Measurements from ENCODE around the gene DOCK9. TPM values are rescaled to one million over a fixed set of nuclear protein-coding genes. Genes with fewer than 3 reads are reported as not detected.

The DOCK9 gene
- total and polyA plus RNA-seq, 2 experiments from 2014 or later, result 16.4 to 38.9 TPM

GRCh38 chr13:98889419-98890085 is 88.3 kb downstream of the DOCK9 start:
- no peak overlapping the region for H3K27ac ChIP-seq
- no peak for TF ChIP-seq EZH2 (IDR thresholded peaks at IDR 0.05; ENCODE audit: borderline replicate concordance)
- TF ChIP-seq EZH2phosphoT487 (IDR thresholded peaks at IDR 0.05; ENCODE audit: low read depth, severe bottlenecking, unreplicated experiment), result no peak
- TF ChIP-seq, protein P1, sequence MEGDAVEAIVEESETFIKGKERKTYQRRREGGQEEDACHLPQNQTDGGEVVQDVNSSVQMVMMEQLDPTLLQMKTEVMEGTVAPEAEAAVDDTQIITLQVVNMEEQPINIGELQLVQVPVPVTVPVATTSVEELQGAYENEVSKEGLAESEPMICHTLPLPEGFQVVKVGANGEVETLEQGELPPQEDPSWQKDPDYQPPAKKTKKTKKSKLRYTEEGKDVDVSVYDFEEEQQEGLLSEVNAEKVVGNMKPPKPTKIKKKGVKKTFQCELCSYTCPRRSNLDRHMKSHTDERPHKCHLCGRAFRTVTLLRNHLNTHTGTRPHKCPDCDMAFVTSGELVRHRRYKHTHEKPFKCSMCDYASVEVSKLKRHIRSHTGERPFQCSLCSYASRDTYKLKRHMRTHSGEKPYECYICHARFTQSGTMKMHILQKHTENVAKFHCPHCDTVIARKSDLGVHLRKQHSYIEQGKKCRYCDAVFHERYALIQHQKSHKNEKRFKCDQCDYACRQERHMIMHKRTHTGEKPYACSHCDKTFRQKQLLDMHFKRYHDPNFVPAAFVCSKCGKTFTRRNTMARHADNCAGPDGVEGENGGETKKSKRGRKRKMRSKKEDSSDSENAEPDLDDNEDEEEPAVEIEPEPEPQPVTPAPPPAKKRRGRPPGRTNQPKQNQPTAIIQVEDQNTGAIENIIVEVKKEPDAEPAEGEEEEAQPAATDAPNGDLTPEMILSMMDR (IDR thresholded peaks at IDR 0.05; ENCODE audit: poor library complexity), result no peak
- H2AFZ ChIP-seq, result no peak overlapping the region
- H3K4me3 ChIP-seq, result no peak overlapping the region
- peaks cover 12% of the 10 kb centered on the region for H3K4me1 ChIP-seq (ENCODE audit: insufficient read depth)
- no peaks in the 10 kb centered on the region for H3K36me3 ChIP-seq (replicated peaks; ENCODE audit: insufficient read depth, low read depth)
- H3K9me3 ChIP-seq (ENCODE audit: low read depth), result no peaks in the 10 kb centered on the region
- no peak for DNase-seq (ENCODE audit: low spot score)
- no peak overlapping the region for H3K4me2 ChIP-seq
- H3K27me3 ChIP-seq, result no peaks in the 10 kb centered on the region
- H3K9me2 ChIP-seq (replicated peaks; ENCODE audit: insufficient read depth), result no peaks in the 10 kb centered on the region
- no peaks in the 10 kb centered on the region for H4K20me1 ChIP-seq (ENCODE audit: insufficient read depth, poor library complexity, severe bottlenecking)
- no peaks in the 10 kb centered on the region for H3K79me2 ChIP-seq
- 92% methylated on average over 4 of the region's 4 CpGs for WGBS (ENCODE audit: low lambda C conversion rate, missing lambda C conversion rate)

GRCh38 chr13:98888890-98889279 is 89.0 kb downstream of the DOCK9 start:
- Histone ChIP-seq H3K4me3 (no peak overlapping the region), H3K4me2 (no peak overlapping the region), H3K27ac (no peak overlapping the region), H3K9me2 (replicated peaks; ENCODE audit: insufficient read depth) (no peaks in the 10 kb centered on the region), H4K20me1 (ENCODE audit: insufficient read depth, poor library complexity, severe bottlenecking) (no peaks in the 10 kb centered on the region), H3K36me3 (replicated peaks; ENCODE audit: insufficient read depth, low read depth) (no peaks in the 10 kb centered on the region), H3K4me1 (ENCODE audit: insufficient read depth) (peaks cover 12% of the 10 kb centered on the region), H3K27me3 (no peaks in the 10 kb centered on the region), H3K79me2 (no peaks in the 10 kb centered on the region), H2AFZ (no peak overlapping the region), H3K9me3 (ENCODE audit: low read depth) (no peaks in the 10 kb centered on the region)
- no peak for TF ChIP-seq EZH2phosphoT487 (IDR thresholded peaks at IDR 0.05; ENCODE audit: low read depth, severe bottlenecking, unreplicated experiment)
- TF ChIP-seq, protein P1 (IDR thresholded peaks at IDR 0.05; ENCODE audit: poor library complexity), result no peak
- no peak for TF ChIP-seq EZH2 (IDR thresholded peaks at IDR 0.05; ENCODE audit: borderline replicate concordance)
- no peak for DNase-seq (ENCODE audit: low spot score)
- WGBS (ENCODE audit: low lambda C conversion rate, missing lambda C conversion rate), result 75% methylated on average over 3 of the region's 3 CpGs

GRCh38 chr13:98888222-98888889 is 89.5 kb downstream of the DOCK9 start:
- H3K36me3 ChIP-seq (replicated peaks; ENCODE audit: insufficient read depth, low read depth), result no peaks in the 10 kb centered on the region
- no peaks in the 10 kb centered on the region for H3K79me2 ChIP-seq
- no peak overlapping the region for H3K4me2 ChIP-seq
- H3K27me3 ChIP-seq, result no peaks in the 10 kb centered on the region
- no peak for TF ChIP-seq EZH2 (IDR thresholded peaks at IDR 0.05; ENCODE audit: borderline replicate concordance)
- TF ChIP-seq, protein P1 (IDR thresholded peaks at IDR 0.05; ENCODE audit: poor library complexity), result no peak
- TF ChIP-seq EZH2phosphoT487 (IDR thresholded peaks at IDR 0.05; ENCODE audit: low read depth, severe bottlenecking, unreplicated experiment), result no peak
- no peak overlapping the region for H2AFZ ChIP-seq
- H3K27ac ChIP-seq, result no peak overlapping the region
- 74% methylated on average over 6 of the region's 6 CpGs for WGBS (ENCODE audit: low lambda C conversion rate, missing lambda C conversion rate)
- H3K9me3 ChIP-seq (ENCODE audit: low read depth), result no peaks in the 10 kb centered on the region
- no peaks in the 10 kb centered on the region for H4K20me1 ChIP-seq (ENCODE audit: insufficient read depth, poor library complexity, severe bottlenecking)
- DNase-seq (ENCODE audit: low spot score), result no peak
- peaks cover 12% of the 10 kb centered on the region for H3K4me1 ChIP-seq (ENCODE audit: insufficient read depth)
- H3K9me2 ChIP-seq (replicated peaks; ENCODE audit: insufficient read depth), result no peaks in the 10 kb centered on the region
- H3K4me3 ChIP-seq, result no peak overlapping the region

All from hepatocyte (in vitro differentiated cells).